RWPE1 (cell line): ENCODE data around the gene TACR1.
"Not testable (repeated sequence)": the region's sequence is repeated elsewhere in the genome, so short reads cannot be mapped to it uniquely, and the experiment has no call there.

Source experiments
- CTCF ChIA-PET: fragments of 350-600 bp; sonication (Branson Sonifier 250); formaldehyde crosslinking; extraction: SDS; loops from one replicate; lab custom pipeline; 2021; lab: Yijun Ruan, JAX
- POLR2A ChIA-PET: fragments of 400-600 bp; formaldehyde crosslinking; extraction: SDS; loops from one replicate; lab custom pipeline; 2020; ENCODE audit warnings: antibody characterized with exemption; ENCODE audit not compliant: low non-redundant PET; lab: Yijun Ruan, JAX
- DNase-seq: peaks from one replicate; pipeline ENCODE4 v3.0.0; 2012; ENCODE audit warnings: low spot score
- H3K27ac ChIP-seq: fragments of 450-650 bp; 2 replicates; pipeline ENCODE4 v1.5.1; 2017
- TF ChIP-seq, protein P1 (sequence below): fragments of 450-650 bp; conservative IDR thresholded peaks from 2 replicates; pipeline ENCODE4 v1.5.1; 2017; ENCODE audit warnings: low read depth, mild to moderate bottlenecking

TACR1 gene

DNA sequence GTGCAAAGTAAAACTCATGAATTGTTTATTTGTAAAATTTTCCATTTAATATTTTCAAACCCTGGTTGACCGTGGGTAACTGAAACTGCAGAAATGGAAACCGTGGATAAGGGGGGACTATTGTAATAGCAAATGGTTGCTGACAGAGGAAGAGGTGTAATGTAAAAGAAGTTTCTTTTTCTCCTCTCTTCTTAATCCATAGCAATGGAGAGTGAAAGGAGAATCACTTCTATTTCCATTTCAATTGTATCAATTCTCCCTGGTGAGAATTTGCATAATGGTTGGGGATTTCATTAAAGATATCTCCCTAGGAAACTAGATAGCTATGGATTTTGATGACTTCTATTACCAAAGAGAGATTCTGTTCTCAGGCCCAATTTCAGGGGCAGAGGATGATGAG, 24.8 kb downstream of the TACR1 start:
- TF ChIP-seq, protein P1, sequence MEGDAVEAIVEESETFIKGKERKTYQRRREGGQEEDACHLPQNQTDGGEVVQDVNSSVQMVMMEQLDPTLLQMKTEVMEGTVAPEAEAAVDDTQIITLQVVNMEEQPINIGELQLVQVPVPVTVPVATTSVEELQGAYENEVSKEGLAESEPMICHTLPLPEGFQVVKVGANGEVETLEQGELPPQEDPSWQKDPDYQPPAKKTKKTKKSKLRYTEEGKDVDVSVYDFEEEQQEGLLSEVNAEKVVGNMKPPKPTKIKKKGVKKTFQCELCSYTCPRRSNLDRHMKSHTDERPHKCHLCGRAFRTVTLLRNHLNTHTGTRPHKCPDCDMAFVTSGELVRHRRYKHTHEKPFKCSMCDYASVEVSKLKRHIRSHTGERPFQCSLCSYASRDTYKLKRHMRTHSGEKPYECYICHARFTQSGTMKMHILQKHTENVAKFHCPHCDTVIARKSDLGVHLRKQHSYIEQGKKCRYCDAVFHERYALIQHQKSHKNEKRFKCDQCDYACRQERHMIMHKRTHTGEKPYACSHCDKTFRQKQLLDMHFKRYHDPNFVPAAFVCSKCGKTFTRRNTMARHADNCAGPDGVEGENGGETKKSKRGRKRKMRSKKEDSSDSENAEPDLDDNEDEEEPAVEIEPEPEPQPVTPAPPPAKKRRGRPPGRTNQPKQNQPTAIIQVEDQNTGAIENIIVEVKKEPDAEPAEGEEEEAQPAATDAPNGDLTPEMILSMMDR: no peak
- ChIA-PET POLR2A (no interaction called here), CTCF (no interaction called here)
- H3K27ac ChIP-seq: no peak overlapping the region
- DNase-seq: no peak

DNA sequence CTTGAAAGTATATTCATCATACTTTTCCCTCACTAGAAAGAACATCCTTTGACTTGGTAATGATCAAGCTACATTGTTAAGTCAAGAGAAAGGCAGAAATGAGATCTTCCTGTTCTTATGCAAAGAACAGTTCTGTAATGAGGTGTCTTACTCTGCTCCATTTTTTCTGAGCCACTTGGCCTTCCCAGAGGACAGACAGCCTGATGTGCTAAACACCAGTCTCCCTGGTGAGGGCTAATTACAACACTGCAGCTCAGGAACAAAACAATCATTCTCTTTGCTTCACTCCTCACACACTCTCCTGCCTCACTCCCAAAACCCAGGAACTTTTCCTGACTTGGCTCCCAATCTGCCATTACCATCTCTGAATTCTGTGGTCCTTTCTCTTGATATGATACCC, 25.6 kb downstream of the TACR1 start:
- ChIA-PET POLR2A (no interaction called here), CTCF (interaction anchor here (1.0 kb wide), 1 partner anchor 435 kb away, joined by 3 read pairs; no protein-coding TSS in a partner anchor)
- TF ChIP-seq, protein P1: no peak
- no peak overlapping the region for H3K27ac ChIP-seq
- no peak for DNase-seq

DNA sequence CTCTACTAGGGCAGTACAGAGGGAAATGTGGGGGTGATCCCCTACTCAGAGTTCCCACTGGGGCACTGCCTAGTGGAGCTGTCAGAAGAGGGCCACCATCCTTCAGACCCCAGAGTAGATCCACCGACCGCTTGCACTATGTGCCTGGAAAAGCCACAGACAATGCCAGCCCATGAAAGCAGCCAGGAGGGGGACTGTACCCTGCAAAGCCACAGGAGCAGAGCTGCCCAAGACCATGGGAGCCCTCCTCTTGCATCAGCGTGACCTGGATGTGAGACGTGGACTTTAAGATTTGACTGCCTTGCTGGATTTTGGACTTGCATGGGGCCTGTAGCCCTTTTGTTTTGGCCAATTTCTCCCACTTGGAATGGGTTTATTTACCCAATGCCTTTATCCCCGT, 27.9 kb downstream of the TACR1 start:
- H3K27ac ChIP-seq, POLR2A ChIA-PET, CTCF ChIA-PET, DNase-seq: not testable (repeated sequence)

DNA sequence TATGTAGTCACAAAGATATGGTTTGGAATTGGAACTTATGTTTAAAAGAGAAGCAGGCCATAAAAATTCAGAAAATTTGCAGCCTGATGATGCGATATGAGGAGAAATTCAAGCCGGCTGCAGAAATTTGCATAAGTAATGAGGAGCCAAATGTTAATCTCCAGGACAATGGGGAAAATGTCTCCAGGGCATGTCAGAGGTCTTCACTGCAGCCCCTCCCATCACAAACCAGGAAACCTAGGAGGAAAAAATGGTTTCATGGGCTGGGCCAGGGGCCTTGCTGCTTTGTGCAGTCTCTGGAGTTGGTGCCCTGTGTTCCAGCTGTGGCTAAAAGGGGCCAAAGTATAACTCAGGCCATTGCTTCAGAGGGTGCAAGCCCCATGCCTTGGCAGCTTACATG, 28.4 kb downstream of the TACR1 start:
- H3K27ac ChIP-seq: no peak overlapping the region
- DNase-seq: no peak
- ChIA-PET POLR2A (no interaction called here), CTCF (no interaction called here)
- TF ChIP-seq, protein P1: no peak

GRCh38 chr2:75168186-75168585, 31.1 kb downstream of the TACR1 start:
- no peak overlapping the region for H3K27ac ChIP-seq
- ChIA-PET CTCF (interaction anchor here (0.8 kb wide), 1 partner anchor 10 kb away, joined by 3 read pairs; no protein-coding TSS in a partner anchor), POLR2A (no interaction called here)
- no peak for DNase-seq
- TF ChIP-seq, protein P1: no peak

- DNase-seq: no peak
- TF ChIP-seq, protein P1: no peak
- H3K27ac ChIP-seq: no peak overlapping the region
- ChIA-PET POLR2A (no interaction called here), CTCF (interaction anchor here (0.6 kb wide), 1 partner anchor 22 kb away, joined by 3 read pairs; no protein-coding TSS in a partner anchor)
Observed at GRCh38 chr2:75166491-75166890, 32.8 kb downstream of the TACR1 start.

DNA sequence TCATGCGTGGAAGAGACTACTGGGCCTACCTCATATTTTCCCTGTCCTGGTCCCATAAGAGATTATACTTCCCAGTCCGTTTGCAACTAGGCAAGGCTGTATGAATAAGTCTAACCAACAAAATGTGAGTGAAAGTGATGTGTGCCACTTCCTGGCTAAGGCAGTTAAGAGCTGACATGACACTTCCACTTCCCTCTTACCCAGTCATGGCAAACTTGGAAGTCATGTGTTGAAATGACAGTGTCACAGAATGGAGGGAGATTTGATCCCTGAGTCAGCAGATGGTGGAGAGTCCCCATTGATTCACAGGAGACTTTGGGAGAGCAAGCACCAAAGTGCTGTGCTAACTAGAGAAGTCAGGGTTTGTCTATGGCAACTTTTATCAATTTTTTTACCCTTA, 36.4 kb downstream of the TACR1 start:
- TF ChIP-seq, protein P1: no peak
- POLR2A ChIA-PET: no interaction called here
- DNase-seq: no peak
- CTCF ChIA-PET: no interaction called here
- H3K27ac ChIP-seq: no peak overlapping the region
